NT2/D1 (cell line): ENCODE measurements around the gene KIF5B.

Experiments used
- SUZ12 ChIP-seq: IDR thresholded peaks from 2 replicates; pipeline ENCODE4 v1.6.1; 2011; ENCODE audit not compliant: insufficient read length, insufficient read depth; ENCODE audit errors: extremely low read depth
- YY1 ChIP-seq: IDR thresholded peaks from 2 replicates; pipeline ENCODE4 v1.6.1; 2011; ENCODE audit not compliant: insufficient read length, insufficient read depth

- no peak for TF ChIP-seq YY1
- TF ChIP-seq SUZ12: no peak
These were observed 19.3 kb downstream of the KIF5B start for GRCh38 chr10:32036922-32037321.
